EH (cell line): ENCODE measurements around the gene DHX34.
A peak's percentile ranks its signal among the peaks of the same experiment; 100 is the strongest.
"Not testable (repeated sequence)": the region's sequence is repeated elsewhere in the genome, so short reads cannot be mapped to it uniquely, and the experiment has no call there.

Source experiments
- DNase-seq: peaks from one replicate; pipeline ENCODE4 v3.0.0-alpha.2; 2015; ENCODE audit warnings: low read depth

The DHX34 gene

GRCh38 chr19:47331490-47331889 is 17.6 kb upstream of the DHX34 start:
- no peak for DNase-seq

- DNase-seq = peak; percentile 46
Measured at GRCh38 chr19:47331931-47332547, 17.1 kb upstream of the DHX34 start, which contains the start of gene C5AR2. Gene C5AR2, plus strand, starts transcription at chr19:47332175. Its CDS starts 8,625 bp downstream, at chr19:47340800.

DNA sequence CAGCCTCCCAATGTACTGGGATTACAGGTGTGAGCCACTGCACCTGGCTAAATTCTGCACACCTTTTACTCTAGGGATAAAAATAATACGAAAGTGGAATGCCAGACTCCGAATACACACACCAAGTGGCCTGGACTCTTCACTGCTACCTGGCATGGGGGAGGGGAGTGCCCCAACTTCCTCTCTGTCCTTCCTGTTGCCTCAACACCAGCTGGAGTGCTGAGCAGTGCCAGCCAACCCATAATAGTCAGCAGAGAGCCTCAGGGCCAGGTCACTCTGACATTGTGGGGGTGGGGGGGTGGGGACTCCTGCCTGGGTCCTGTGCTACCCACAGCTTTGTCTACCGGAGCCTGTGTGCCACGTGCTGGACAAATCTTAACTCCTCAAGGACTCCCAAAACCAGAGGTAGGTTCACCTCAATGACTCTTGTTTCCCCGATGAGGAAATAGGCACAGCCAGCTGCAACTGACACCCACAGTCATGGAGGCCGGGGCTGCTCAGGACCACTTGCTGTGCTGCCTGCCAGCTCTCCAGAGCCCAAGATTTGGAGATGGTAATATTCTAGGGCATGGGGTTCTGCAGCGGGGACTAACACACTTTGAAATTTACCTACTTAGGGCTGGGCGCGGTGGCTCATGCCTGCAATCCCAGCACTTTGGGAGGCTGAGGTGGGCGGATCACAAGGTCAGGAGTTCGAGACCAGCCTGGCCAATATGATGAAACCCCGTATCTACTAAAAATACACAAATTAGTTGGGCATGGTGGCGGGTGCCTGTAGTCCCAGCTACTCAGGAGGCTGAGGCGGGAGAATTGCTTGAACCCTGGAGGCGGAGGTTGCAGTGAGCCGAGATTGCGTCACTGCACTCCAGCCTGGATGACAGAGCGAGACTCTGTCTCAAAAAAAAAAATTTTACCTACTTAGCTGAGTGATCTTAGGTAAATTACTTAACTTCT is 12.1 kb upstream of the DHX34 start:
- DNase-seq = not testable (repeated sequence)

GRCh38 chr19:47339196-47339880 is 9.8 kb upstream of the DHX34 start:
- DNase-seq = no peak

DNA sequence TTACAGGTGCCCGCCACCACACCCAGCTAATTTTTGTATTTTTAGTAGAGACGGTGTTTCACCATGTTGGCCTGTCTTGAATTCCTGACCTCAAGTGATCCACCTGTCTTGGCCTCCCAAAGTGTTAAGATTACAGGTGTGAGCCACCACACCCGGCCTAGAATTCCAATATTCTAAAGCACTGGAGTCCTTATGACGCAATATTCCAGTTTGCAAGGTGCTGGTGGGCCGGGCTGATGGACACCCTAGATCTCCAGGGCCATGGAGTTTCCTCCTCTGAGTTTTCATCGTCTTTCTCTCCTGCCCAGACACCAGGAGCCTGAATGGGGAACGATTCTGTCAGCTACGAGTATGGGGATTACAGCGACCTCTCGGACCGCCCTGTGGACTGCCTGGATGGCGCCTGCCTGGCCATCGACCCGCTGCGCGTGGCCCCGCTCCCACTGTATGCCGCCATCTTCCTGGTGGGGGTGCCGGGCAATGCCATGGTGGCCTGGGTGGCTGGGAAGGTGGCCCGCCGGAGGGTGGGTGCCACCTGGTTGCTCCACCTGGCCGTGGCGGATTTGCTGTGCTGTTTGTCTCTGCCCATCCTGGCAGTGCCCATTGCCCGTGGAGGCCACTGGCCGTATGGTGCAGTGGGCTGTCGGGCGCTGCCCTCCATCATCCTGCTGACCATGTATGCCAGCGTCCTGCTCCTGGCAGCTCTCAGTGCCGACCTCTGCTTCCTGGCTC is 8.5 kb upstream of the DHX34 start:
- no peak for DNase-seq

DNA sequence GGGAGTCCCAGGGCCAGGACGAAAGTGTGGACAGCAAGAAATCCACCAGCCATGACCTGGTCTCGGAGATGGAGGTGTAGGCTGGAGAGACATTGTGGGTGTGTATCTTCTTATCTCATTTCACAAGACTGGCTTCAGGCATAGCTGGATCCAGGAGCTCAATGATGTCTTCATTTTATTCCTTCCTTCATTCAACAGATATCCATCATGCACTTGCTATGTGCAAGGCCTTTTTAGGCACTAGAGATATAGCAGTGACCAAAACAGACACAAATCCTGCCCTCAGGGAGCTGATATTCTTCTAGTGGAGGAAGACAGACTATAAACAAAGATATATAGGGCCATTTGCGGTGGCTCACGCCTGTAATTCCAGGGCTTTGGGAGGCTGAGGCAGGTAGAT is 7.4 kb upstream of the DHX34 start:
- no peak for DNase-seq

GRCh38 chr19:47343194-47343802 is 5.8 kb upstream of the DHX34 start:
- no peak for DNase-seq

GRCh38 chr19:47344425-47344824 is 4.7 kb upstream of the DHX34 start:
- DNase-seq = no peak

DNA sequence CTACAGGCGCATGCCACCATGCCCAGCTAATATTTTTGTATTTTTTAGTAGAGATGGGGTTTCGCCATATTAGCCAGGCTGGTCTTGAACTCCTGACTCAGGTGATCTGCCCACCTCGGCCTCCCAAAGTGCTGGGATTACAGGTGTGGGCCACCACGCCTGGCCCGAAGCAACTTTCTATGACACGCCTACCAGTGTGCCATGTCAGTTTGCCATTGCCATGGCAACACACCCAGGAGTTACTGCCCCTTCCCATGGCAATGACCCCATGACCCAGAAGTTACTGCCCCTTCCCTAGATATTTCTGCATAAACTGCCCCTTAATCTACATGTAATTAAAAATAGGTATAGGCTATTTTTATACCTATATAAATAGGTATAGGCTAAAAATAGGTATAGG is 3.1 kb upstream of the DHX34 start:
- not testable (repeated sequence) for DNase-seq

GRCh38 chr19:47350630-47351029 is 1.5 kb downstream of the DHX34 start:
- no peak for DNase-seq

- peak; percentile 44 for DNase-seq
Measured at GRCh38 chr19:47351548-47351947, 2.4 kb downstream of the DHX34 start.

DNA sequence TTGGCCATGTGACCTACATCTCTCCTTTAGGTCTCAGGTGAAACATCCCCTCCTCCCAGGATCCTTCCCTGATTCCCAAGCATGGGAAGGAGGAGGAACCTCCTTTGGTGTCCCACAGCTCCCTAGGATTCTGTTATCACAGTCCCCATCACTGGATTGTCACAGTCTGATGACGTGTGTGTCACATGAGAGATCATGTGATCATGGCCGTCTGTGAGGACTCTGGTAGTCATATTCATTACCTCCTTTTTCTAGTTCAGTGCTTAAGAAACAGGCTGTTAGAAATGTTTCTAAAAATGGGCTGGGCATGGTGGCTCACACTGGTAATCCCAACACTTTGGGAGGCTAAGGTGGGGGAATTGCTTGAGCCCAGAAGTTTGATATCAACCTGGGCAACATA is 3.0 kb downstream of the DHX34 start:
- DNase-seq = no peak

DNA sequence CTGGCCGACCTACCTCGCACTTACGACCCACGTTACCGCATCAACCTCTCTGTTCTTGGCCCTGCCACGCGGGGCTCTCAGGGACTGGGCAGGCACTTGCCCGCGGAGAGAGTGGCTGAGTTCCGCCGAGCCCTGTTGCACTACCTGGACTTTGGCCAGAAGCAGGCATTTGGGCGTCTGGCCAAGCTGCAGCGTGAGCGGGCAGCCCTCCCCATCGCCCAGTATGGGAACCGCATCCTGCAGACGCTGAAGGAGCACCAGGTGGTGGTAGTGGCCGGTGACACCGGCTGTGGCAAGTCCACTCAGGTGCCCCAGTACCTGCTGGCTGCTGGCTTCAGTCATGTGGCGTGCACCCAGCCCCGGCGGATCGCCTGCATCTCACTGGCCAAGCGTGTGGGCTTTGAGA is 4.2 kb downstream of the DHX34 start:
- DNase-seq = no peak

- DNase-seq = no peak
Measured at GRCh38 chr19:47356900-47357299, 7.8 kb downstream of the DHX34 start.

DNA sequence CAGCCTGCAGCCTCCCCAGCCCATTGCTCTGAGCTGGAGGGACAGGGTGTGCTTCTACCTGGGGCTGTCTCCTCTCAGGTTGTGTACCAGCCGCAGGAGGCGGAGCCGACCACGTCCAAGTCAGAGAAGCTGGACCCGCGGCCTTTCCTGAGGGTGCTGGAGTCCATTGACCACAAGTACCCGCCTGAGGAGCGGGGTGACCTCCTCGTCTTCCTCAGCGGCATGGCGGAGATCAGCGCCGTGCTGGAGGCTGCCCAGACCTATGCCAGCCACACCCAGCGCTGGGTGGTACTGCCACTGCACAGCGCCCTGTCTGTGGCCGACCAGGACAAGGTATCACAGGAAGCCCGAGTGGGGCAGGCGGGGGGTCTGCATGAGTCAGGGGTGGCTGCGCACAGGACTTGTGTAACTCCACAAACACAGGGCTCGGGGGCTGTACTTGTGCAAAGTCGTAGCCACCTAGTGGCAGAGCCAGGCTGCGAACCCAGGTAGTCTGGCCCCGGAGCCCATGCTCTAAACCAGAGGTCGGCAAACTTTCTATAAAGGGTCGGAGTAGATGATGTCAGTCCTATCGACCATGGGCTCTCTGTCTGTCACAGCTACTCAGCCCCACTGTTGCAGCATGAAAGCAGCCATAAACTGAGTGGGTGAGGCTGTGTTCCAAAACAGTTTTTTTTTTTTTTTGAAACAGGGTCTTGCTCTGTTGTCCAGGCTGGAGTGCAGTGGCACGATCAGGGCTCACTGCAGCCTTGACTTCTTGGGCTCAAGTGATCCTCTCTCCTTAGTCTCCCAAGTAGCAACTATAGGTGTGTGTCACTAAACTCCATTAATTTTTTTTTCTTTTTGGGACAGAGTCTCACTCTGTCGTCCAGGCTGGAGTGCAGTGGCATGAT is 8.9 kb downstream of the DHX34 start:
- DNase-seq = no peak

DNA sequence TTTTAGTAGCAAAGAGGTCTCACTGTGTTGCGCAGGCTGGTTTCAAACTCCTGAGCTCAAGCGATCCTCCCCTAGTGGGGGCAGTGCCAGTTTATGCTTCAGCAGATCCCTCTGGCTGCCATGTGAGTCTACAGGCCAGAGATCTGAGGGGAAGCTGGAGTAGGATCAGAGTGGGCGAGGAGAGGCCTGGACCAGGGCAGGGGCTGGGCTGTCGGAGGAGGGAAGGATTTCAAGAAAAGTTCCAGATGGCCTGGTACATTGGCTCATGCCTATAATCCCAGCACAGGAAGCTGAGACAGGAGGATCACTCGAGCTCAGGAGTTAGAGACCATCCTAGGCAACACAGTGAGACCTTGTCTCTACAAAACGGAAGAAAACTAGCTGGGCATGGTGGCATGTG is 9.8 kb downstream of the DHX34 start:
- DNase-seq = no peak

DNA sequence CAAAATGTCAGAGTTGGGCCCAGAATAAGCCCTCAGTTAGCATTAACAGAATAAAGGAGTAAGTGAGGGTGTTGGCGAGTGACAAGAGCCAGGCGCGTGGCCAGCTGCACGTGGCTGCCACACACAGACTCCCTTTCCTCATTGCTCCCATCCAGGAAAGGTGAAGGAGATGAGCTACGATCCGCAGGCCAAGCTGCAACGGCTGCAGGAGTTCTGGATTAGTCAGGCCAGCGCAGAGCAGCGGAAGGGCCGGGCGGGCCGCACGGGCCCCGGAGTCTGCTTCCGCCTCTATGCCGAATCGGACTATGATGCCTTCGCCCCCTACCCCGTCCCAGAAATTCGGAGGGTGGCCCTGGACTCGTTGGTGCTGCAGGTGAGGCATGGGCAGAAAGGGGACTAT is 13.2 kb downstream of the DHX34 start:
- no peak for DNase-seq

GRCh38 chr19:47363758-47364531 is 14.8 kb downstream of the DHX34 start:
- peak; percentile 57 for DNase-seq

DNA sequence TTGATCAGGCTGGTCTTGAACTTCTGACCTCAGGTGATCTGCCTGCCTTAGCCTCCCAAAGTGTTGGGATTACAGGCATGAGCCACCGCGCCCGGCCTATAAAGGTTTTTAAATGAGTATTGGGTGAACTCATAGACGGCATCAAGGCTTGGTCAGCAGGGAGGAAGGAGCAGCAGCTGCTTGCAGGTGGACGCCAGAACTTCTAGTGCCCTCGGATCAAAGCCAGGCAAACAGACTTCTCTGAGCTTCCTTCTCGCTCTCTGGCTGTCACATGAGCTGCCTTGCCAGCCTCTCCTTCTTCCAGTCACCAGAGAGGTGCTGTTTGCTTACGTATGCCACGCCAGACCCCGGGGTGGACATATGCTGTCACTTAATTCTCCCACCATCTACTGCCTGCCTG is 16.3 kb downstream of the DHX34 start:
- DNase-seq = not testable (repeated sequence)
